GM18907 (cell line): ENCODE results near the gene ABCB1.
"Not testable (repeated sequence)": the region's sequence is repeated elsewhere in the genome, so short reads cannot be mapped to it uniquely, and the experiment has no call there.

Experiments
- ATAC-seq: cut with Tn5 transposase; IDR thresholded peaks from one replicate; pipeline ENCODE4 v1.9.1; 2021; ENCODE audit warnings: mild to moderate bottlenecking, moderate library complexity; ENCODE audit not compliant: unreplicated experiment

Gene ABCB1

DNA sequence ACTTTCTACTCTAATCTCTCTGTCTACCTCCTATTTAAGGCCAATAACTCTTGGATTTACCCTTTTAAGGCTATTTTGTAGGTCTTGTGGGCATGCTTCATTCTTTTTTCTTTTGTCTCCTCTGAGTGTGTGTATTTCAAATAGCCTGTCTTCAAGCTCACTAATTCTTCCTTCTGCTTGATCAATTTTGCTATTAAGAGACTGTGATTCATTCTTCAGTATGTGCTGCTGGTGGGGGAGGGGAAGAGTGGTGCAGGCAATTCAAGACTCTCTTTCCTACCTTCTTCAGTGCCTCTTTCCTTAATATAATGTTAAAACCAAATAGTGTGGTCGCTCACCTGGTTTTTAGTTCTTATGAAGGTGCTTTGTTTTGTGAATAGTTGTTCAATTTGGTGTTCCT is 20.0 kb downstream of the ABCB1 start:
- no peak for ATAC-seq

DNA sequence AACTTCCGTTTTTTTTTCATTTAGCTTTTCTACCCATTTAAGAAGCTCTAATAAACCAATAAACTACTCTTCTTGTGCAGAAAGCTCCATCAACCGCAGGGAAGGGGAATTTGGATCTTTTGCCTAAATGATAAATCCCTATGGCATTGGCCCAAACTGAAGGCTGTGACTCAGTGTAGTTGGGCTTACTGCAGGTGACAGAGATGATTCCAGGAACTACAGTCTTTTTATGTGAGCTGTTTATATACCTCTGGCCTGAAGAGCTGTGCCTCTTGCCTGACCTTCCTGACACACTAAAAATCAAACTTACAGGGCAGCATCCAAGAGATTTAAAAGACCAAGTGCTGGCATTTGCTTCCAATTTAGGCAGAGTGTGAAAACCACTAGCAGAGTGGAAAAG is 25.2 kb downstream of the ABCB1 start:
- ATAC-seq = no peak

DNA sequence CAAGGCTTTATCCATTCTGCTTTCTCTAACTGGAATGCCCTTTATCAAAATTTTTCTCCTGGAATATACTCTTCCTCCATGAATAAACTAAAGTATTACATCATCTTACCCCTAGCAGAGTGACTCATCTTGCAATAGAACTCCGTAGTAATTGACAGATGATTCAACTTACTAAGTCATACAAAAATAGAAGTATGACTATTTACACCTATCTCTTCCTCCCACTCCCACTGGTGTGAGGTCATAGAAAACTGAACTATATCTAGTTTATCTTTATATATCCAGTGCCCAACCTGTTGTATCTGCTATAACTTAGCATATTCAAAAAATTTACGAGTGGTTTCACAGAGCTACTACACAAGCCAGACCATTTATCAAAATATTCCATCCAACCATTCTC is 26.1 kb downstream of the ABCB1 start:
- ATAC-seq = no peak

DNA sequence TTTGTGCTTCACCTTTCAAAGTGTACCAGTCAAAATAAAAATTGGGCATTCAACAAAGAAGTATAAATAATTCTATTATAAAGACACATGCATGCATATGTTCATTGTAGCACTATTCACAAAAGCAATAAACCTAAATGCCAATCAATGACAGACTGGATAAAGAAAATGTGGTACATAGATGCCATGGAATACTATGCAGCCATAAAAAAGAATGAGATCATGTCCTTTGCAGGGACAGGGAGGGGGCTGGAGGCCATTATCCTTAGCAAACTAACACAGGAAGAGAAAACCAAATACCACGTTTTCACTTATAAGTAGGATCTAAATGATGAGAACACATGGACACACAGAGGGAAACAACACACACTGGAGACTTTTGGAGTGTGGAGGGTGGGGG is 28.2 kb downstream of the ABCB1 start:
- ATAC-seq = not testable (repeated sequence)

- no peak for ATAC-seq
Measured at GRCh38 chr7:87570178-87570577, 30.5 kb downstream of the ABCB1 start.

DNA sequence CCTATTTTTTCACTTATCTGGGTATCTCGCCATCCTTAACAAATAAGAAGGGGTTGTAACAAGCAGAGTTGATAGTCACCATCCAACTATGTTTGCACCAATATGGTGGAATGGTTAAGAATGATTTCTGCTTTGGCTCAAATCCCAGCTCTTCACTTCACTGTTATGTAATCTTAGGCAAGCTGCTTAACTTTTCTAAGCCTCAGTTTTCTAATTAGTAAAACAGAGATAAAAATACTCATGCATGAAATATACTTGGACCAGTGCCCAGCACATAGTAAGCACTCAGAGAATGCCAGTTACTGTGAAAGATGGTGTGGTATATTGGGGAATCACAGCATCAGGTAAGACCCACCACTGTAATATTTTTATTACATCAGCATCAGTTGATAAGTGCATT is 33.6 kb downstream of the ABCB1 start:
- ATAC-seq = no peak

DNA sequence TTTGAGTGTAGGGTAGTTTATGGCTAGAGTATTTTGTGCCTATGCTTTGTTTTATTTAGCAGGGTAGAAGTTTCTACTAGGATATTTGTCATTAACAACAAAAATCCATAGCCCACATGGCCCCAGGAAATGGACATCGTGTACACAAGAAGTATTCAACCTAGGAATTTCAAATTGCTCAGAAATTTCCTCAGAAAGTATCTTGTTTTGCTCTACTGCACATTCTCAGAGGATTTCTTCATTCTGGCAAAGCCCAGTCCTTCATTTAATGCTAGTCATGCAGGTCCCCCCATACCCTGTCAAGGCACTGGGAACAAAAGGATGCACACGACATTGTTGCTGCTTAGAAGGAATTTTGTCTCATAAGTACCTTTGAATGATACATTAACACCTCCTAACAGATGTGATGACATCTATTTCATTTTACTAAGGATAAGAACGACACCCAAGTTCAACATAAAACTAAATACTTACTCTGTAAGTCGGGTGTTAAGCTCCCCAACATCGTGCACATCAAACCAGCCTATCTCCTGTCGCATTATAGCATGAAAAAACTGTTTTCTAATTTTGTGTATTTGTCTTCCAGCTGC is 34.3 kb downstream of the ABCB1 start:
- no peak for ATAC-seq

DNA sequence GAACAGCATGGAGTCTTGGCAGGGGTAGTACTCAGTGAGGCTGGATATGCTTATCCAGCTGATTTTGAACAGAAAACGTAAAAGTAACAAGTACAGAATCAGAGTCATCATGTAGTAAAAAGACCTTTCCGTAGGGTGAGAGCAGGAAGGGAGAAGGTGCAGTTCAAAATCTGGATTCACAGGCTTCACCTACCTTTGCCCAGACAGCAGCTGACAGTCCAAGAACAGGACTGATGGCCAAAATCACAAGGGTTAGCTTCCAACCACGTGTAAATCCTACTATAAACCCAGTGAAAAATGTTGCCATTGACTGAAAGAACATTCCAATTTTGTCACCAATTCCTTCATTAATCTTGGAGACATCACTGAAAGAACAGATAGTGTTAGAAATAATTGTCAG is 34.8 kb downstream of the ABCB1 start:
- no peak for ATAC-seq

GRCh38 chr7:87564296-87564963 is 36.3 kb downstream of the ABCB1 start:
- peak; percentile 98 for ATAC-seq

- ATAC-seq = no peak
Measured at GRCh38 chr7:87561702-87562101, 39.0 kb downstream of the ABCB1 start.

DNA sequence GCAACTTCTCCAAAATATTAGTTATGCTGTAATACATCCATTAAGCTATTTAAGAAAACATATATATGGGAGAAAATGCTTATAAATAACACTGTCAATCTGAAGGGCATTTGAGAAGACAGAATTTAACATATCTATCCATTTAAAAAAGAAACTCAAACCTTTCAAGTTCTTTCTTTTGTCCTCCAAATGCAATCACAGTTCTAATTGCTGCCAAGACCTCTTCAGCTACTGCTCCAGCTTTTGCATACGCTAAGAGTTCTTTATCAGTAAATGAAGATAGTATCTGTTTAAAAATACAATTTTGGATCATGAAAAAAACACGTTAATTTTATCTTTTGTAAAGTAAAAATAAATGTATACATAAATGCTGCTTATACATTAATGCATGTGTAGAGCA is 39.6 kb downstream of the ABCB1 start:
- no peak for ATAC-seq

DNA sequence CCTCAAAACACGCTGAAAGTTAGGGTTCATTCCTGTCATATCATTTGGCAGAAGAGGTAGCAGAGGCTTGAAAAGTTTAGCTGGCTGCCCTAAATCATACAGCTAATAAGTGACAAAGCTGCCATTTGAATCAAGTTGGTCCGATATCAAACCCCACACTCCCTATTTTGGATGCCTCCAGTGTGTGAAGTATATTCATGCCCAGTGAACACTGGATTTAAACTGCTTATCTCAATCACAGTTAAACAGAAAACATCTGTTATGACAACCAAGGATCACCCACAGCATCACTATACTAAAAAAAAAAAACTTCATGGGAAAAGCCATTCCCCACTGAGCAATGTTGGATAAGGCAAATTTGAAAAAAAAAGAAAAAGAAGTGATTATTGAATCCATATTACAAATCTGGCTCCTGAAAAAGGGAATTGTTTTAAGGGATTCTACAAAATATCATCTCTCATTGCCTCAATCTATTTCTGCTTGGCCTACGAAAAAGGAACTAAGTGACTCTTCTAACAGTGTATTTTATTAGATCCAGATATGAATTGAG is 48.3 kb downstream of the ABCB1 start:
- ATAC-seq = no peak

GRCh38 chr7:87548123-87548919 is 52.4 kb downstream of the ABCB1 start:
- ATAC-seq = no peak

- ATAC-seq = no peak
Measured at GRCh38 chr7:87545760-87546159, 54.9 kb downstream of the ABCB1 start.

DNA sequence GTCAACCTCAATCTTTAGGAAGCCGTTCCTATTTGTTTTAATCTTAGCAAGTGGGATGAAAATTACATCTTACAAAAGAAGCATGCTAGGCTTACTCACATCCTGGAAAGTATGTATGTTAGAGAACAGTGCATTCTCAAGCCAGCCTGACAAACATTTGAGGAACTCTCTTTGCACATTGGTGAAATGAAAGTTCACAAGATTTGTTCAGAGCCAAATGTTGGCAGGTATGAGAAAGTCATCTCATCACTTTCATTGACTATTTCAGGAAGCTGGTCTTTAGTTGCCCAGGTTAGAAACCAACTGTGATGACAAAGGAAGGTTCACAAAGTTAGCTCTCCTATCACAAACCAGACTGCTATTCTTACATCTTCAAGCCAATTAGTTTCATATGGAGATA is 57.1 kb downstream of the ABCB1 start:
- peak; percentile 56 for ATAC-seq

GRCh38 chr7:87541648-87542047 is 59.0 kb downstream of the ABCB1 start:
- peak; percentile 46 for ATAC-seq

GRCh38 chr7:87538052-87538451 is 62.6 kb downstream of the ABCB1 start:
- ATAC-seq = no peak

GRCh38 chr7:87534072-87534471 is 66.6 kb downstream of the ABCB1 start:
- no peak for ATAC-seq

GRCh38 chr7:87530126-87530525 is 70.6 kb downstream of the ABCB1 start:
- no peak for ATAC-seq

- ATAC-seq = no peak
Measured at GRCh38 chr7:87528730-87529129, 72.0 kb downstream of the ABCB1 start.

DNA sequence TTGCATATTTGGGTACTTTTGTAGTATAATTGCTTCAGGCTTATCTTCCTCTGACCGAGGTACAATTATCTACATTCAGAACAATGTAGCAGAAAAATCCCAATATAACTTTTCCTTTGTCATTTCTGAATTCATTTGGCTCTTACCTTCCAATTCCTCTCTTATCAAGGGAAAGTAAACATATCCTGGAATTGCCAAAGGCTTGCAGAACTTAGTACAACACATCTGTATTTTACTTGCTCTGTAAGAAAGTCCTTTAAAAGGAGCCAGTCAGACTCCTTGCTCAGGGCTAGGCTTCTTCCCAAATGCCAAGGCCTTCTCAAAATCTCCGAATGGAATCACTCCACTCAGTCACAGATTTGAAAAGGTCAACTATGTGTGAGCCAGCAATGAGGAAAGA is 81.9 kb downstream of the ABCB1 start:
- ATAC-seq = no peak

DNA sequence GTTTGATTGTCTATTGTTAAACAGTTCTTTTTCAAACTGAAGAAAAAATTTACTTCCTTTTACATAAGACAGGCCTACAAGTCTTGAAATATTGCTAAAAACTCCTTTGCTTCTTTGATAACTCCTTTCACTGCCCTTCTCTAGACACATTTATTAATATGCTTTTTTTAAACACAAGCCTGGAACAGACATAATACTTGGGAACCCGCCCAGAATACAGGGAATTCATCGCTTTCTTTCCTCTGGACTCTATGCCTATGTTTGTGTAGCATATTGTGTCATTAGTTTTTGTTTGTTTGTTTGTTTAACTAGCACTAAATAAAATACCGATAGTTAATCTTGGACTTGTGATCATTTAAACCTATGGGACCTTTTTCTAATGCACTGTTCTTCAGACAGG is 82.8 kb downstream of the ABCB1 start:
- no peak for ATAC-seq
